ENCODE results near the gene EPHA7.

DNA sequence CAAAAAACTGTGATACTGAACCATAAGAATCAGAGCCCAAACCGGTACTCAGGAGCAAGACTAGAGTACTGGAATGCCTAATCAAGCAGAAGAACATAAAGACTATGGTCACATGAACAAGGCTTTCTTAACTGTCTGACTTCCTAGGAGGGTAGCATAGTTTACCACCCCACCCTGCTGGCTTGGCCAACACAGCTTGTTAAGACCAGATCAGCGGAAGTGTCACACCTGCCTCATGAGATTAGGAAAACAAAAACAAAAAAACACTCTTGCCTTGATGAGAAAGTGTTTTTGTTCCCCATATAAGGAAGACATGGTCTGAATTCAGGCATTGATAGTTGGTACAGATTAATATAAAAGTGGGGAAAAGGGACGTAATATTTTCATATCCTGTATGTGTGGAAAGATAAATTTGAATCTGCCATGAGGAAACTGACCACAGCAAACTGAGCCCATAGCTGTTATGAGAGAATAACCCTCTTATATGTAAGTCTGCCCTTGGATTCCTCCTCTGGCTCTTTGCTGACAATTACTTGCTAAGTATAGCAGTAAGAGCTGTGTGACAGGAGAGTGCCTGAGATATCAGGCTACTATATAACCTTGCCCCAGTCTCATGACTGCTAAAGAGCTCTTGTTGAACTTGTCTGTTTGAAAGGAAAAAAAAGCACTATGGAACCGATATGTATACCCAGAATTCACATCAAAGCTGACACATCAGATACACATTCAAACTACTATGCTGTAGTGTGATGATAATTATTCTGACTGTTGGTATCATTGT, 197.1 kb downstream of the EPHA7 start:
- TF ChIP-seq YY1 (tag by site-specific recombination; IDR thresholded peaks at IDR 0.05) (no peak), CTCF (tag by site-specific recombination; IDR thresholded peaks at IDR 0.05) (no peak), ZNF792 (tag by site-specific recombination; IDR thresholded peaks at IDR 0.05) (no peak), ZBTB49 (tag by site-specific recombination; IDR thresholded peaks at IDR 0.05; ENCODE audit: low read depth) (no peak), ZBTB21 (tag by site-specific recombination; IDR thresholded peaks at IDR 0.05) (no peak), MYNN (tag by site-specific recombination; IDR thresholded peaks at IDR 0.05; ENCODE audit: borderline replicate concordance) (no peak), PRDM10 (tag by site-specific recombination; IDR thresholded peaks at IDR 0.05) (no peak), ZNF24 (tag by site-specific recombination; IDR thresholded peaks at IDR 0.05) (no peak), KLF9 (tag by site-specific recombination; IDR thresholded peaks at IDR 0.05; ENCODE audit: low read depth) (no peak)
- TF ChIP-seq, protein P1, sequence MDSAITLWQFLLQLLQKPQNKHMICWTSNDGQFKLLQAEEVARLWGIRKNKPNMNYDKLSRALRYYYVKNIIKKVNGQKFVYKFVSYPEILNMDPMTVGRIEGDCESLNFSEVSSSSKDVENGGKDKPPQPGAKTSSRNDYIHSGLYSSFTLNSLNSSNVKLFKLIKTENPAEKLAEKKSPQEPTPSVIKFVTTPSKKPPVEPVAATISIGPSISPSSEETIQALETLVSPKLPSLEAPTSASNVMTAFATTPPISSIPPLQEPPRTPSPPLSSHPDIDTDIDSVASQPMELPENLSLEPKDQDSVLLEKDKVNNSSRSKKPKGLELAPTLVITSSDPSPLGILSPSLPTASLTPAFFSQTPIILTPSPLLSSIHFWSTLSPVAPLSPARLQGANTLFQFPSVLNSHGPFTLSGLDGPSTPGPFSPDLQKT (IDR thresholded peaks at IDR 0.05; ENCODE audit: borderline replicate concordance, low read depth, low read length) = no peak
- TF ChIP-seq, protein P2, sequence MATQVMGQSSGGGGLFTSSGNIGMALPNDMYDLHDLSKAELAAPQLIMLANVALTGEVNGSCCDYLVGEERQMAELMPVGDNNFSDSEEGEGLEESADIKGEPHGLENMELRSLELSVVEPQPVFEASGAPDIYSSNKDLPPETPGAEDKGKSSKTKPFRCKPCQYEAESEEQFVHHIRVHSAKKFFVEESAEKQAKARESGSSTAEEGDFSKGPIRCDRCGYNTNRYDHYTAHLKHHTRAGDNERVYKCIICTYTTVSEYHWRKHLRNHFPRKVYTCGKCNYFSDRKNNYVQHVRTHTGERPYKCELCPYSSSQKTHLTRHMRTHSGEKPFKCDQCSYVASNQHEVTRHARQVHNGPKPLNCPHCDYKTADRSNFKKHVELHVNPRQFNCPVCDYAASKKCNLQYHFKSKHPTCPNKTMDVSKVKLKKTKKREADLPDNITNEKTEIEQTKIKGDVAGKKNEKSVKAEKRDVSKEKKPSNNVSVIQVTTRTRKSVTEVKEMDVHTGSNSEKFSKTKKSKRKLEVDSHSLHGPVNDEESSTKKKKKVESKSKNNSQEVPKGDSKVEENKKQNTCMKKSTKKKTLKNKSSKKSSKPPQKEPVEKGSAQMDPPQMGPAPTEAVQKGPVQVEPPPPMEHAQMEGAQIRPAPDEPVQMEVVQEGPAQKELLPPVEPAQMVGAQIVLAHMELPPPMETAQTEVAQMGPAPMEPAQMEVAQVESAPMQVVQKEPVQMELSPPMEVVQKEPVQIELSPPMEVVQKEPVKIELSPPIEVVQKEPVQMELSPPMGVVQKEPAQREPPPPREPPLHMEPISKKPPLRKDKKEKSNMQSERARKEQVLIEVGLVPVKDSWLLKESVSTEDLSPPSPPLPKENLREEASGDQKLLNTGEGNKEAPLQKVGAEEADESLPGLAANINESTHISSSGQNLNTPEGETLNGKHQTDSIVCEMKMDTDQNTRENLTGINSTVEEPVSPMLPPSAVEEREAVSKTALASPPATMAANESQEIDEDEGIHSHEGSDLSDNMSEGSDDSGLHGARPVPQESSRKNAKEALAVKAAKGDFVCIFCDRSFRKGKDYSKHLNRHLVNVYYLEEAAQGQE (tag by site-specific recombination; IDR thresholded peaks at IDR 0.05) = no peak
- TF ChIP-seq, protein P3, sequence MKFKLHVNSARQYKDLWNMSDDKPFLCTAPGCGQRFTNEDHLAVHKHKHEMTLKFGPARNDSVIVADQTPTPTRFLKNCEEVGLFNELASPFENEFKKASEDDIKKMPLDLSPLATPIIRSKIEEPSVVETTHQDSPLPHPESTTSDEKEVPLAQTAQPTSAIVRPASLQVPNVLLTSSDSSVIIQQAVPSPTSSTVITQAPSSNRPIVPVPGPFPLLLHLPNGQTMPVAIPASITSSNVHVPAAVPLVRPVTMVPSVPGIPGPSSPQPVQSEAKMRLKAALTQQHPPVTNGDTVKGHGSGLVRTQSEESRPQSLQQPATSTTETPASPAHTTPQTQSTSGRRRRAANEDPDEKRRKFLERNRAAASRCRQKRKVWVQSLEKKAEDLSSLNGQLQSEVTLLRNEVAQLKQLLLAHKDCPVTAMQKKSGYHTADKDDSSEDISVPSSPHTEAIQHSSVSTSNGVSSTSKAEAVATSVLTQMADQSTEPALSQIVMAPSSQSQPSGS (tag by site-specific recombination; IDR thresholded peaks at IDR 0.05; ENCODE audit: low read depth) = no peak
